Measurements from ENCODE around the gene TCP1.

DNA sequence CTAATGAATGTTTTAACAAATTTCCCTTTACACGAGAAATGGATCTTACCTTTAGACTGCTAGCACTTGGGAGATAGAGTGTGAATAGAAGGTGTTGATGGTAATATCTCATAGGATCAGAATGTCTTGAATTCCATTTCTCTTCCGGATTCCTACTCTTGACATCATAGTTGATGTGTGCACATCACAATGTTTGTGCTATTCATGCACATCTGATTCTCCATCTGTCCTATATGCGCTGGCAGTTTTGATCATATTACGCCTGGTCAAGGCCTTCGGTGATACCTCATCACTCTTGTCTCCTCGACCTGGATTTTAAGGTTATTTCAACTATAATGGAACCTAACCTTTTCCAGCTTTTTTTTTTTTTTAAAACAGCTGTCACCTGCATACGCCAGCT lies 44.3 kb downstream of the TCP1 start:
- TF ChIP-seq POLR2AphosphoS5 (IDR thresholded peaks at IDR 0.05; ENCODE audit: borderline replicate concordance, low read depth, low read length) (no peak), EZH2 (IDR thresholded peaks at IDR 0.05) (no peak), FOXP2 (optimal IDR thresholded peaks at IDR 0.05; ENCODE audit: control extremely low read depth, extremely low read length, insufficient read depth) (no peak)
